B cell (primary cell): ENCODE results near the gene LRG1. TPM values are rescaled to one million over a fixed set of nuclear protein-coding genes. Genes with fewer than 3 reads are reported as not detected.
A peak's percentile ranks its signal among the peaks of the same experiment; 100 is the strongest.

Experiments used
- ATAC-seq: fragments of 200-7000 bp; cut with Tn5 transposase; one replicate; pipeline ENCODE4 v1.10.0; 2021; ENCODE audit warnings: low read depth, mild to moderate bottlenecking, moderate number of reproducible peaks, moderate library complexity
- CTCF ChIA-PET: fragments of 350-600 bp; sonication (Branson Sonifier 250); formaldehyde crosslinking; loops from one replicate; lab custom pipeline; 2021; ENCODE audit warnings: antibody characterized with exemption, inconsistent platforms; lab: Charles Lee
- POLR2A ChIA-PET: fragments of 350-600 bp; sonication (Branson Sonifier 250); formaldehyde crosslinking; loops from one replicate; lab custom pipeline; 2021; ENCODE audit warnings: antibody characterized with exemption; lab: Charles Lee
- DNase-seq: peaks from one replicate; pipeline ENCODE4 v3.0.0; 2013
- H2AFZ ChIP-seq: 2 replicates; pipeline ENCODE4 v1.6.1; 2012; ENCODE audit warnings: mild to moderate bottlenecking, low read depth, low read length; ENCODE audit not compliant: insufficient read depth, poor library complexity, severe bottlenecking
- H3K27ac ChIP-seq, 2 donors: 1 replicate in 1 of 2; 2 replicates in 1 of 2; pipeline ENCODE4 v1.5.1; 2012 to 2013; ENCODE audit warnings: low read length in 2 of 2, mild to moderate bottlenecking in 2 of 2, moderate library complexity in 1 of 2
- H3K27me3 ChIP-seq, 4 experiments: fragments of 200-600 bp in 1 of 4; sonication (generic) in 1 of 4; replicated peaks in 1 of 4; 1 replicate in 2 of 4; 2 replicates in 2 of 4; pipeline versions ENCODE4 v1.6.1 to v1.7.0; 2013 to 2016; ENCODE audit warnings: low read length in 3 of 4, mild to moderate bottlenecking in 2 of 4, mixed read lengths in 1 of 4, moderate library complexity in 1 of 4; ENCODE audit not compliant: insufficient read depth in 4 of 4, control insufficient read depth in 3 of 4; ENCODE audit errors: control extremely low read depth in 1 of 4
- H3K36me3 ChIP-seq, 2 experiments: replicated peaks in 1 of 2; 1 replicate in 1 of 2; 2 replicates in 1 of 2; pipeline versions ENCODE4 v1.6.1 to v1.7.1; 2013; ENCODE audit warnings: low read length in 1 of 2; ENCODE audit not compliant: insufficient read depth in 2 of 2, control insufficient read depth in 1 of 2; ENCODE audit errors: control extremely low read depth in 1 of 2, extremely low read depth in 1 of 2
- H3K4me1 ChIP-seq, 2 donors: fragments of 200-600 bp in 1 of 2; sonication (generic) in 1 of 2; 1 replicate in 1 of 2; 2 replicates in 1 of 2; pipeline versions ENCODE4 v1.5.1 to v1.6.1; 2013 to 2017; ENCODE audit warnings: low read length in 2 of 2; ENCODE audit not compliant: control insufficient read depth in 2 of 2, insufficient read depth in 2 of 2
- H3K4me2 ChIP-seq: replicated peaks from 2 replicates; pipeline ENCODE3; 2012; ENCODE audit warnings: mild to moderate bottlenecking, low read depth, low read length; ENCODE audit not compliant: poor library complexity, severe bottlenecking
- H3K4me3 ChIP-seq, 5 experiments: fragments of 200-600 bp in 1 of 5; sonication (generic) in 1 of 5; 1 replicate in 3 of 5; 2 replicates in 2 of 5; pipeline versions ENCODE4 v1.5.1 to v1.7.0; 2011 to 2016; ENCODE audit warnings: low read length in 4 of 5, mild to moderate bottlenecking in 4 of 5, low read depth in 2 of 5, control low read depth in 1 of 5, moderate library complexity in 1 of 5; ENCODE audit not compliant: insufficient read depth in 1 of 5; ENCODE audit errors: control extremely low read depth in 1 of 5, extremely low read depth in 1 of 5
- H3K79me2 ChIP-seq: fragments of 200-600 bp; sonication (generic); one replicate; pipeline ENCODE4 v1.6.0; 2016; ENCODE audit warnings: low read length; ENCODE audit not compliant: control insufficient read depth, insufficient read depth
- H3K9ac ChIP-seq: fragments of 200-600 bp; sonication (generic); 2 replicates; pipeline ENCODE4 v1.6.1; 2017; ENCODE audit warnings: mild to moderate bottlenecking, low read length, moderate library complexity
- H3K9me3 ChIP-seq, 3 donors: one replicate each; pipeline versions ENCODE4 v1.6.1 to v1.7.1; 2013; ENCODE audit warnings: low read length in 2 of 3; ENCODE audit not compliant: control insufficient read depth in 2 of 3, insufficient read depth in 1 of 3; ENCODE audit errors: control extremely low read depth in 1 of 3
- H4K20me1 ChIP-seq: 2 replicates; pipeline ENCODE4 v1.6.0; 2012; ENCODE audit warnings: mild to moderate bottlenecking, low read length; ENCODE audit not compliant: insufficient read depth, control insufficient read depth, poor library complexity, severe bottlenecking
- H3K27ac Mint-ChIP-seq: one replicate; pipeline ENCODE4 v1.8.0; 2021; ENCODE audit warnings: mixed read lengths
- H3K27me3 Mint-ChIP-seq: one replicate; pipeline ENCODE4 v1.8.0; 2021; ENCODE audit warnings: mixed read lengths
- H3K4me1 Mint-ChIP-seq: one replicate; pipeline ENCODE4 v1.8.0; 2021; ENCODE audit warnings: mixed read lengths
- H3K4me3 Mint-ChIP-seq: one replicate; pipeline ENCODE4 v1.8.0; 2021; ENCODE audit warnings: mixed read lengths
- H3K9me3 Mint-ChIP-seq: one replicate; pipeline ENCODE4 v1.8.0; 2022; ENCODE audit warnings: mixed read lengths; ENCODE audit not compliant: insufficient read depth
- CTCF ChIP-seq: fragments of 200-600 bp; IDR thresholded peaks from one replicate; pipeline ENCODE4 v1.8.0; 2022; ENCODE audit warnings: antibody characterized with exemption, mild to moderate bottlenecking
- EZH2 ChIP-seq: IDR thresholded peaks from 2 replicates; pipeline ENCODE4 v1.6.1; 2012; ENCODE audit warnings: borderline replicate concordance, low read depth, mild to moderate bottlenecking, moderate library complexity, low read length; ENCODE audit not compliant: insufficient read depth, poor library complexity, severe bottlenecking
- WGBS: methylation state at CpG from one replicate; pipeline ENCODE4 v1.1.5; 2013; ENCODE audit warnings: missing lambda C conversion rate; ENCODE audit not compliant: insufficient coverage; 5-methylcytosine and 5-hydroxymethylcytosine counted together
- intact Hi-C: fragments of 100-400 bp; cut with micrococcal nuclease; formaldehyde crosslinking; loops from one replicate; pipeline ENCODE4 v1.10.0; 2022
- polyA plus RNA-seq: library from polyadenylated mRNA; depleted of rRNA; stranded (reverse); fragments of >200 nt; gene quantifications from 2 replicates; pipeline ENCODE4 v1.2.3, GENCODE V29; 2012
- total RNA-seq, 2 donors: library from RNA; stranded (reverse); fragments of 120-200 nt in 1 of 2; gene quantifications; 1 replicate in 1 of 2; 2 replicates in 1 of 2; pipeline versions ENCODE4 v1.2.3 to v1.2.4, GENCODE V29; 2013 to 2022

Gene LRG1
- total and polyA plus RNA-seq, 2 donors (not counting 1 experiment from before 2014, with no cell fraction given) = 0.21 to 0.27 TPM

- Mint-ChIP-seq H3K27me3 (peaks cover 13% of the 10 kb centered on the region), H3K9me3 (no peaks in the 10 kb centered on the region), H3K4me3 (no peak overlapping the region), H3K4me1 (no peaks in the 10 kb centered on the region), H3K27ac (peak overlapping the region; percentile 20)
- ChIA-PET POLR2A (no interaction called here), CTCF (no interaction called here)
- H4K20me1 ChIP-seq = no peaks in the 10 kb centered on the region
- H3K4me1 ChIP-seq = peaks cover 0 to 4% of the 10 kb centered on the region in 2 donors
- no peak overlapping the region for H3K9ac ChIP-seq
- no peak for DNase-seq
- TF ChIP-seq EZH2 (no peak), CTCF (no peak)
- H3K4me3 ChIP-seq = no peak overlapping the region
- H3K79me2 ChIP-seq = no peaks in the 10 kb centered on the region
- ATAC-seq = peak; percentile 24
- no peak overlapping the region for H3K27ac ChIP-seq
- H3K4me2 ChIP-seq = no peak overlapping the region
- no peaks in the 10 kb centered on the region for H3K36me3 ChIP-seq
- H3K27me3 ChIP-seq = peaks cover 0 to 11% (median 2%) of the 10 kb centered on the region in 4 experiments
- intact Hi-C loops = loop anchor here (5.0 kb wide), 1 partner anchor 81 kb away; the partner anchor contains the start of gene TNFAIP8L1
- H3K9me3 ChIP-seq = peaks cover 0 to 19% (median 0%) of the 10 kb centered on the region in 3 donors
- no peak overlapping the region for H2AFZ ChIP-seq
- 86% methylated on average over 40 of the region's 43 CpGs for WGBS
These were observed 16.1 kb upstream of the LRG1 start for GRCh38 chr19:4555657-4556561.

GRCh38 chr19:4554717-4555116 is 14.9 kb upstream of the LRG1 start:
- H3K27ac Mint-ChIP-seq = no peak overlapping the region
- H3K4me1 Mint-ChIP-seq = no peaks in the 10 kb centered on the region
- Histone ChIP-seq H3K27me3 (peaks cover 0 to 11% (median 2%) of the 10 kb centered on the region in 4 experiments), H3K4me2 (no peak overlapping the region), H3K9ac (no peak overlapping the region), H3K36me3 (no peaks in the 10 kb centered on the region), H4K20me1 (no peaks in the 10 kb centered on the region), H3K4me1 (peaks cover 0 to 4% of the 10 kb centered on the region in 2 donors), H3K27ac (no peak overlapping the region), H3K9me3 (peaks cover 0 to 19% (median 0%) of the 10 kb centered on the region in 3 donors), H3K79me2 (no peaks in the 10 kb centered on the region), H3K4me3 (no peak overlapping the region), H2AFZ (no peak overlapping the region)
- no peak for DNase-seq
- H3K9me3 Mint-ChIP-seq = no peaks in the 10 kb centered on the region
- ChIA-PET POLR2A (no interaction called here), CTCF (interaction anchor here (0.7 kb wide), 1 partner anchor 82 kb away, joined by 3 read pairs; no protein-coding TSS in a partner anchor)
- TF ChIP-seq EZH2 (no peak), CTCF (no peak)
- 95% methylated on average over 6 of the region's 7 CpGs for WGBS
- intact Hi-C loops = loop anchor here (5.0 kb wide), 1 partner anchor 83 kb away; the partner anchor contains the start of gene TNFAIP8L1
- peaks cover 13% of the 10 kb centered on the region for H3K27me3 Mint-ChIP-seq
- no peak overlapping the region for H3K4me3 Mint-ChIP-seq
- ATAC-seq = no peak
